GM12892 (cell line): ENCODE results near the gene POLR1A.

Source experiments
- POLR2A ChIP-seq: IDR thresholded peaks from 2 replicates; pipeline ENCODE4 v1.6.1; 2011; ENCODE audit warnings: low read depth, low read length, control low read depth
- POLR2AphosphoS5 ChIP-seq: IDR thresholded peaks from 2 replicates; pipeline ENCODE4 v1.6.1; 2011; ENCODE audit warnings: low read depth, low read length, control low read depth

DNA sequence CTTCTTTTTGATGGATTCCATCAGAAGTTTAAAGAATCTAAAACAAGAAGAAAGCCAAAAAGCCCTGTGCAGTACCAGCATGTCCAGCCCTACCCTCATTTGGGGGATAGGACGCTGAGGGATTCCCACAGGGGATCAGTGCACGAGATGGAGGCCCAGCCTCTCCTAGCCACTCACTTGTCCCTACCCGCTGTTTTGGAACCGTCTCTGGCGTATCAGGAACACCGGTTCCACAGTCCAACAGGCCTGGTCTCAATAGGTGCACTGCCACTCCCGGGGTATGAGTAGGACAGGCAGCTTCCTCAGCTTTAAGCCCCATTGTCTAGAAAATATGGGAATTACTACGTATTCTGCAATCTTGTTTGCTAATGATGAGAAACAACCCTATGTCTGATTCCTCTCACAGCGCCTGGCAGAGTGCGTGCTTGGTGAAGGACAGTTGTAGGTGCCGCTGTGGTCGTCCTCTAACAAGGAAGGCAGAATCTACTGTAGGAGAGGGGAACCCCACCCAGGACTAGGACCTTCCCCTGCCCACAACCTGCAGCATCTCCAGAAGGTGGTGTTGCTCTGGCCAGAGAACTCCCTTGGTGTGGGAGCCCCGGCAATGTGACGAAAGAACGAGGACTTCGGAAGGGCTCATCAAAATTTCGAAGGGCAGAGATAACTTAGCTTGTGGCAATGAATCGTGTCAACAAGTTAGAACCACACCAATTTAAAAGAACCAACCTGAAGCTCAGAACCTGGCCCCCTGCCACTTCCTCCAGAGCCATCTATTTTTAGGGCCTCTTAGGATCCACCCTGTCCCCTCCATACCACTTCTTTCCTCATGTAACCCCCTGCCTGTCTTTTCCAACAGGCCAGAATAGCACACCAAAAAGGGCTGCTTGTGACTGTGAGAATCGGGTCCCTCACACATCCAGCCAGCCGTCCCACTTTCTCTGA, 71.7 kb downstream of the POLR1A start:
- TF ChIP-seq POLR2AphosphoS5 (no peak), POLR2A (no peak)
